ENCODE results near the gene SLC16A6.
A peak's percentile ranks its signal among the peaks of the same experiment; 100 is the strongest.
"Not testable (repeated sequence)": the region's sequence is repeated elsewhere in the genome, so short reads cannot be mapped to it uniquely, and the experiment has no call there.

Gene SLC16A6

GRCh38 chr17:68290955-68291835 is at the start of gene SLC16A6, which contains the start of gene ARSG:
TSS of gene SLC16A6 (minus strand) at chr17:68291127. CDS start at chr17:68278320, 12,807 bp downstream.
TSS of gene ARSG (plus strand) at chr17:68291495. CDS start at chr17:68307494, 15,999 bp downstream.
- DNase-seq (ENCODE audit: insufficient read length, low spot score) (peak; percentile 55), FAIRE-seq (peak; percentile 70)

- no peak for FAIRE-seq
- DNase-seq (ENCODE audit: insufficient read length, low spot score), result no peak
Observed at GRCh38 chr17:68334393-68334792, 43.5 kb upstream of the SLC16A6 start.

- not testable (repeated sequence) for FAIRE-seq; DNase-seq (ENCODE audit: insufficient read length, low spot score)
Observed at GRCh38 chr17:68331932-68332331, 41.0 kb upstream of the SLC16A6 start.

- FAIRE-seq (no peak), DNase-seq (ENCODE audit: insufficient read length, low spot score) (no peak)
Observed at GRCh38 chr17:68329331-68329730, 38.4 kb upstream of the SLC16A6 start.

GRCh38 chr17:68328676-68329075 is 37.7 kb upstream of the SLC16A6 start:
- no peak for DNase-seq (ENCODE audit: insufficient read length, low spot score)
- FAIRE-seq, result no peak

- FAIRE-seq (no peak), DNase-seq (ENCODE audit: insufficient read length, low spot score) (no peak)
Observed at GRCh38 chr17:68327823-68328557, 37.1 kb upstream of the SLC16A6 start.

- no peak for FAIRE-seq
- DNase-seq (ENCODE audit: insufficient read length, low spot score), result no peak
Observed at GRCh38 chr17:68326681-68327080, 35.8 kb upstream of the SLC16A6 start.

- no peak for FAIRE-seq
Observed at GRCh38 chr17:68325961-68326360, 35.0 kb upstream of the SLC16A6 start.

GRCh38 chr17:68324654-68325336 is 33.9 kb upstream of the SLC16A6 start:
- DNase-seq (ENCODE audit: insufficient read length, low spot score), result no peak
- no peak for FAIRE-seq

More at GRCh38 chr17:68325961-68326360, 35.0 kb upstream of the SLC16A6 start:
- no peak for DNase-seq (ENCODE audit: insufficient read length, low spot score)

- DNase-seq (ENCODE audit: insufficient read length, low spot score) (no peak), FAIRE-seq (no peak)
Observed at GRCh38 chr17:68324114-68324513, 33.2 kb upstream of the SLC16A6 start.

- no peak for DNase-seq (ENCODE audit: insufficient read length, low spot score)
- FAIRE-seq, result no peak
Observed at GRCh38 chr17:68322630-68323029, 31.7 kb upstream of the SLC16A6 start.

- FAIRE-seq (no peak), DNase-seq (ENCODE audit: insufficient read length, low spot score) (no peak)
Observed at GRCh38 chr17:68321556-68321954, 30.6 kb upstream of the SLC16A6 start.

GRCh38 chr17:68320943-68321555 is 30.1 kb upstream of the SLC16A6 start:
- DNase-seq (ENCODE audit: insufficient read length, low spot score) (no peak), FAIRE-seq (no peak)

GRCh38 chr17:68320311-68320865 is 29.5 kb upstream of the SLC16A6 start:
- DNase-seq (ENCODE audit: insufficient read length, low spot score) (no peak), FAIRE-seq (no peak)

- FAIRE-seq (no peak), DNase-seq (ENCODE audit: insufficient read length, low spot score) (no peak)
Observed at GRCh38 chr17:68319410-68320162, 28.7 kb upstream of the SLC16A6 start.

- no peak for DNase-seq (ENCODE audit: insufficient read length, low spot score)
- FAIRE-seq, result no peak
Observed at GRCh38 chr17:68318103-68318991, 27.4 kb upstream of the SLC16A6 start.

- FAIRE-seq (no peak), DNase-seq (ENCODE audit: insufficient read length, low spot score) (no peak)
Observed at GRCh38 chr17:68317458-68317857, 26.5 kb upstream of the SLC16A6 start.

GRCh38 chr17:68315930-68316329 is 25.0 kb upstream of the SLC16A6 start:
- DNase-seq (ENCODE audit: insufficient read length, low spot score), result no peak

More at GRCh38 chr17:68315930-68316329, 25.0 kb upstream of the SLC16A6 start:
- no peak for FAIRE-seq
